Loucy (cell line): ENCODE results near the gene MPL.

Experiments
- EZH2phosphoT487 ChIP-seq: fragments of 200-600 bp; IDR thresholded peaks from 2 replicates; pipeline ENCODE4 v1.6.1; 2018; ENCODE audit warnings: antibody characterized with exemption, mild to moderate bottlenecking, moderate library complexity, borderline replicate concordance
- TF ChIP-seq, protein P1 (sequence below): fragments of 200-600 bp; sonication (generic); conservative IDR thresholded peaks from 2 replicates; pipeline ENCODE4 v1.5.1; 2014; ENCODE audit warnings: mild to moderate bottlenecking, antibody characterized with exemption, low read length

DNA sequence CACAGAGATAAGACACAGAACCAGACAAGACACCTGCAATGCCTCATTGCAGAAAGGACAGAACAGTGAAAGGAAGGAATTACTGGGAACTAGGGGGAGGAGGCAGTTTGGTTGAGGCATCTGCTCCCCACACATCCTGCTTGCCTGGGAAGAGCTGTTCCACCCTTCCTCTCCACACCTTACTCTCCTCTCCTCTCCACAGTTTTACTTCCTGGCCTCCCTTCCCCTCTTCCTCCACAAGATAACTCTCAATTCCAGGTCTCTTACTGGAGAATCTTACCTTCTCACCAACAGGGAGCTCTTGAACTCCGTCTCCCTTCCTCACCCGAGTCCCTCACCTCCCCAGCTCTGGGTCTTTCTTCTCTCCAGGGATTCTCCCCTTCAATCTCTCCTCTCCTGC is 28.1 kb downstream of the MPL start:
- TF ChIP-seq, protein P1, sequence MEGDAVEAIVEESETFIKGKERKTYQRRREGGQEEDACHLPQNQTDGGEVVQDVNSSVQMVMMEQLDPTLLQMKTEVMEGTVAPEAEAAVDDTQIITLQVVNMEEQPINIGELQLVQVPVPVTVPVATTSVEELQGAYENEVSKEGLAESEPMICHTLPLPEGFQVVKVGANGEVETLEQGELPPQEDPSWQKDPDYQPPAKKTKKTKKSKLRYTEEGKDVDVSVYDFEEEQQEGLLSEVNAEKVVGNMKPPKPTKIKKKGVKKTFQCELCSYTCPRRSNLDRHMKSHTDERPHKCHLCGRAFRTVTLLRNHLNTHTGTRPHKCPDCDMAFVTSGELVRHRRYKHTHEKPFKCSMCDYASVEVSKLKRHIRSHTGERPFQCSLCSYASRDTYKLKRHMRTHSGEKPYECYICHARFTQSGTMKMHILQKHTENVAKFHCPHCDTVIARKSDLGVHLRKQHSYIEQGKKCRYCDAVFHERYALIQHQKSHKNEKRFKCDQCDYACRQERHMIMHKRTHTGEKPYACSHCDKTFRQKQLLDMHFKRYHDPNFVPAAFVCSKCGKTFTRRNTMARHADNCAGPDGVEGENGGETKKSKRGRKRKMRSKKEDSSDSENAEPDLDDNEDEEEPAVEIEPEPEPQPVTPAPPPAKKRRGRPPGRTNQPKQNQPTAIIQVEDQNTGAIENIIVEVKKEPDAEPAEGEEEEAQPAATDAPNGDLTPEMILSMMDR = no peak
- TF ChIP-seq EZH2phosphoT487 = no peak
